ENCODE measurements around the gene SLC1A2. TPM values are rescaled to one million over a fixed set of nuclear protein-coding genes. Genes with fewer than 3 reads are reported as not detected.
A peak's percentile ranks its signal among the peaks of the same experiment; 100 is the strongest.

Gene SLC1A2
- total RNA-seq, 1 experiment from 2014 or later, result 0.25 TPM

- TF ChIP-seq REST (IDR thresholded peaks at IDR 0.05; ENCODE audit: low read depth) (no peak), CTCF (IDR thresholded peaks at IDR 0.05 in 2 of 3, conservative IDR thresholded peaks at IDR 0.05 in 1 of 3; ENCODE audit: borderline replicate concordance in 1 of 3, insufficient read depth in 1 of 3, low read depth in 2 of 3, low read length in 2 of 3) (no peak)
Measured at GRCh38 chr11:35236667-35237003, 182.7 kb downstream of the SLC1A2 start (continued).

GRCh38 chr11:35235936-35236666 is 183.3 kb downstream of the SLC1A2 start:
- H4K20me1 ChIP-seq (ENCODE audit: insufficient read depth), result no peaks in the 10 kb centered on the region
- no peaks in the 10 kb centered on the region for H3K79me2 ChIP-seq (ENCODE audit: insufficient read depth, low read length)
- no peaks in the 10 kb centered on the region for H3K9me2 ChIP-seq (ENCODE audit: insufficient read depth)
- intact Hi-C loops (cut with micrococcal nuclease), result loop anchor here (5.0 kb wide), 2 partner anchors 99 to 156 kb away; partner anchors contain the start of gene CD44
- H3K36me3 ChIP-seq (ENCODE audit: control insufficient read depth in 1 of 2, insufficient read depth in 2 of 2, low read length in 2 of 2), result 0 out of 4 replicates have a peak, but pooled peaks cover 0 to 3% of the 10 kb centered on the region in 2 experiments
- ChIA-PET POLR2A (interaction anchor here (0.9 to 1.3 kb wide), 2 partner anchors 9 to 10 kb away, joined by 3 read pairs; no protein-coding TSS in a partner anchor), CTCF (interaction anchor here (0.7 to 1.1 kb wide), 4 partner anchors 69 to 310 kb away, joined by 3 to 4 read pairs (median 3); no protein-coding TSS in a partner anchor), RAD21 (ENCODE audit: low non-redundant PET in 1 of 2, low total read pairs in 2 of 2, uncharacterized antibody in 2 of 2, unreplicated experiment in 2 of 2) (interaction anchor here in 1 of 2 experiments (1.2 kb wide), 1 partner anchor 154 kb away, joined by 4 read pairs; no protein-coding TSS in a partner anchor)
- no peak overlapping the region for H2AFZ ChIP-seq (ENCODE audit: low read depth, low read length, poor library complexity, severe bottlenecking)
- no peaks in the 10 kb centered on the region for H3K27me3 ChIP-seq (ENCODE audit: insufficient read depth, low read length)
- peak overlapping the region; percentile 21; the same call in 1 of the 2 replicates for H3K27ac ChIP-seq (ENCODE audit: low read depth, low read length)
- BruUV-seq (replicated peaks), result no TSS peak
- no peaks in the 10 kb centered on the region for H3K9me3 ChIP-seq (ENCODE audit: control insufficient read depth in 1 of 2, insufficient read depth in 1 of 2, low read depth in 1 of 2, low read length in 2 of 2)
- H3K4me3 ChIP-seq (replicated peaks in 1 of 2; ENCODE audit: low read depth in 1 of 2, low read length in 2 of 2), result no peak overlapping the region
- DNase-seq (ENCODE audit: low read depth, low spot score) (peak; percentile 61), ATAC-seq (peak; percentile 51; the same call in 1 of the 2 replicates)
- no peak overlapping the region for H3K9ac ChIP-seq (ENCODE audit: low read length)
- peaks cover 26 to 39% of the 10 kb centered on the region in 2 experiments for H3K4me1 ChIP-seq (ENCODE audit: control insufficient read depth in 1 of 2, insufficient read depth in 2 of 2, low read length in 2 of 2)
- peak overlapping the region; percentile 38 for H3K4me2 ChIP-seq (ENCODE audit: low read length)
- TF ChIP-seq ZBTB33 (IDR thresholded peaks at IDR 0.05; ENCODE audit: extremely low read depth, insufficient replicate concordance, low read length) (no peak), SIN3A (IDR thresholded peaks at IDR 0.05; ENCODE audit: low read depth) (no peak), FOSL1 (IDR thresholded peaks at IDR 0.05; ENCODE audit: low read depth) (no peak; the same call in 1 of the 2 replicates), MAX (IDR thresholded peaks at IDR 0.05) (0 out of 2 replicates have a peak, but pooled peaks have one; percentile 7), POLR2A (IDR thresholded peaks at IDR 0.05; ENCODE audit: borderline replicate concordance, extremely low read depth, insufficient read depth, insufficient read length) (no peak), SRF (IDR thresholded peaks at IDR 0.05; ENCODE audit: low read depth) (no peak), EZH2 (IDR thresholded peaks at IDR 0.05) (no peak), ZFX (IDR thresholded peaks at IDR 0.05) (no peak), RAD21 (IDR thresholded peaks at IDR 0.05; ENCODE audit: low read depth) (no peak), JUND (IDR thresholded peaks at IDR 0.05) (peak; percentile 41), YY1 (IDR thresholded peaks at IDR 0.05; ENCODE audit: extremely low read depth, insufficient replicate concordance, low read depth, low read length) (no peak), TCF7L2 (IDR thresholded peaks at IDR 0.05; ENCODE audit: borderline replicate concordance, extremely low read depth, insufficient read depth, insufficient read length) (peak; percentile 95), CBX3 (IDR thresholded peaks at IDR 0.05; ENCODE audit: low read depth) (0 out of 2 replicates have a peak, but pooled peaks have one; percentile 23), POLR2AphosphoS5 (IDR thresholded peaks at IDR 0.05; ENCODE audit: low read depth, low read length) (no peak), EGR1 (IDR thresholded peaks at IDR 0.05; ENCODE audit: low read depth) (no peak)

All from HCT116 (cell line).